Smooth muscle cell (in vitro differentiated cells): ENCODE data around the gene KCNT1. TPM values are rescaled to one million over a fixed set of nuclear protein-coding genes. Genes with fewer than 3 reads are reported as not detected.

Source experiments
- DNase-seq: peaks from one replicate; lab custom pipeline; 2025; ENCODE audit not compliant: unreplicated experiment; lab: John Stamatoyannopoulos, UW
- H2AFZ ChIP-seq: fragments of 200-600 bp; sonication (generic); 2 replicates; pipeline ENCODE4 v1.6.0; 2016; ENCODE audit warnings: antibody characterized with exemption, low read depth, mild to moderate bottlenecking
- H3F3A ChIP-seq: fragments of 200-600 bp; sonication (generic); 2 replicates; pipeline ENCODE4 v1.6.0; 2017; ENCODE audit warnings: antibody characterized with exemption, low read depth
- H3K27ac ChIP-seq: fragments of 200-600 bp; sonication (generic); 2 replicates; pipeline ENCODE4 v1.5.1; 2016; ENCODE audit warnings: low read depth, mild to moderate bottlenecking
- H3K27me3 ChIP-seq: fragments of 200-600 bp; sonication (generic); 2 replicates; pipeline ENCODE4 v1.6.1; 2016; ENCODE audit warnings: low read depth, mild to moderate bottlenecking
- H3K36me3 ChIP-seq: fragments of 200-600 bp; sonication (generic); 2 replicates; pipeline ENCODE4 v1.5.1; 2016; ENCODE audit warnings: low read depth
- H3K4me1 ChIP-seq: fragments of 200-600 bp; sonication (generic); 2 replicates; pipeline ENCODE4 v1.5.1; 2016; ENCODE audit warnings: low read depth
- H3K4me2 ChIP-seq: fragments of 200-600 bp; sonication (generic); 2 replicates; pipeline ENCODE4 v1.6.0; 2016; ENCODE audit warnings: mild to moderate bottlenecking
- H3K4me3 ChIP-seq: fragments of 200-600 bp; sonication (generic); 2 replicates; pipeline ENCODE4 v1.5.1; 2016; ENCODE audit warnings: mild to moderate bottlenecking
- H3K79me2 ChIP-seq: fragments of 200-600 bp; sonication (generic); 2 replicates; pipeline ENCODE4 v1.6.0; 2016; ENCODE audit warnings: low read depth, mild to moderate bottlenecking
- H3K9ac ChIP-seq: fragments of 200-600 bp; sonication (generic); 2 replicates; pipeline ENCODE4 v1.6.0; 2016; ENCODE audit warnings: low read depth
- H3K9me3 ChIP-seq: fragments of 200-600 bp; sonication (generic); replicated peaks from 2 replicates; pipeline ENCODE4 v1.5.1; 2016; ENCODE audit warnings: low read depth
- H4K20me1 ChIP-seq: fragments of 200-600 bp; sonication (generic); 2 replicates; pipeline ENCODE4 v1.6.0; 2016; ENCODE audit warnings: low read depth
- CTCF ChIP-seq: fragments of 200-600 bp; sonication (generic); IDR thresholded peaks from 2 replicates; pipeline ENCODE4 v1.5.1; 2017; ENCODE audit warnings: borderline replicate concordance, mild to moderate bottlenecking, antibody characterized with exemption; ENCODE audit not compliant: insufficient read depth, poor library complexity, severe bottlenecking
- WGBS: methylation state at CpG from one replicate; pipeline ENCODE4 v1.1.7; 2016; ENCODE audit warnings: low lambda C conversion rate; 5-methylcytosine and 5-hydroxymethylcytosine counted together
- polyA plus RNA-seq: library from polyadenylated mRNA; unstranded; fragments of >200 nt; fragmentation: Nextera tagmentation; extraction: Ambion mirVana; gene quantifications from 2 replicates; pipeline ENCODE4 v1.2.1, GENCODE V29; 2016
- total RNA-seq: library from RNA; depleted of rRNA; stranded (reverse); fragments of >200 nt; gene quantifications from 2 replicates; pipeline ENCODE4 v1.2.3, GENCODE V29; 2014

The KCNT1 gene
- total and polyA plus RNA-seq, 2 experiments from 2014 or later, result not detected

GRCh38 chr9:135700525-135700924, 1.5 kb upstream of the KCNT1 start:
- no peaks in the 10 kb centered on the region for H4K20me1 ChIP-seq
- peaks cover 3% of the 10 kb centered on the region for H3K27me3 ChIP-seq
- H3K36me3 ChIP-seq, result no peaks in the 10 kb centered on the region
- H3F3A ChIP-seq, result no peaks in the 10 kb centered on the region
- no peaks in the 10 kb centered on the region for H3K9me3 ChIP-seq
- no peak overlapping the region for H2AFZ ChIP-seq
- H3K4me1 ChIP-seq, result peaks cover 4% of the 10 kb centered on the region
- H3K27ac ChIP-seq, result no peak overlapping the region
- H3K4me2 ChIP-seq, result no peak overlapping the region
- no peaks in the 10 kb centered on the region for H3K79me2 ChIP-seq
- no peak for DNase-seq
- no peak for TF ChIP-seq CTCF
- H3K9ac ChIP-seq, result no peak overlapping the region
- H3K4me3 ChIP-seq, result no peak overlapping the region
- 92% methylated on average over 15 of the region's 15 CpGs for WGBS

GRCh38 chr9:135701067-135701958, 672 bp upstream of the KCNT1 start:
- Histone ChIP-seq H3K9ac (no peak overlapping the region), H3K27ac (no peak overlapping the region), H3K27me3 (peaks cover 3% of the 10 kb centered on the region), H4K20me1 (no peaks in the 10 kb centered on the region), H3K4me2 (peak overlapping the region; percentile 86), H3K9me3 (no peaks in the 10 kb centered on the region), H3K4me1 (peaks cover 4% of the 10 kb centered on the region), H2AFZ (peak overlapping the region; percentile 9), H3K79me2 (no peaks in the 10 kb centered on the region), H3F3A (no peaks in the 10 kb centered on the region), H3K4me3 (peak overlapping the region; percentile 47), H3K36me3 (no peaks in the 10 kb centered on the region)
- no peak for DNase-seq
- TF ChIP-seq CTCF, result no peak
- WGBS, result 47% methylated on average over 33 of the region's 40 CpGs

GRCh38 chr9:135703726-135704125, 1.7 kb downstream of the KCNT1 start:
- H3F3A ChIP-seq, result no peaks in the 10 kb centered on the region
- H3K4me3 ChIP-seq, result no peak overlapping the region
- H3K4me1 ChIP-seq, result peaks cover 4% of the 10 kb centered on the region
- no peaks in the 10 kb centered on the region for H4K20me1 ChIP-seq
- no peaks in the 10 kb centered on the region for H3K36me3 ChIP-seq
- WGBS, result 37% methylated on average over 14 of the region's 14 CpGs
- DNase-seq, result no peak
- H3K27ac ChIP-seq, result no peak overlapping the region
- no peak for TF ChIP-seq CTCF
- no peak overlapping the region for H3K9ac ChIP-seq
- no peaks in the 10 kb centered on the region for H3K9me3 ChIP-seq
- no peaks in the 10 kb centered on the region for H3K79me2 ChIP-seq
- H2AFZ ChIP-seq, result no peak overlapping the region
- no peak overlapping the region for H3K4me2 ChIP-seq
- H3K27me3 ChIP-seq, result peaks cover 3% of the 10 kb centered on the region
